Measurements from ENCODE around the gene ING2. TPM values are rescaled to one million over a fixed set of nuclear protein-coding genes. Genes with fewer than 3 reads are reported as not detected.

Gene ING2
- total RNA-seq, 1 experiment from 2014 or later = 43.6 TPM

Other genes starting within 250 kb of the ING2 start
- gene CLDN22, start 184.8 kb upstream of the ING2 start, total RNA-seq (2014; rRNA removed; shearing (Covaris generic)) = not detected in 2 replicates
- not detected in 2 replicates for gene CLDN24, start 182.6 kb upstream of the ING2 start, total RNA-seq (2014; rRNA removed; shearing (Covaris generic))
- gene CDKN2AIP, start 60.4 kb upstream of the ING2 start, total RNA-seq (2014; rRNA removed; shearing (Covaris generic)) = 14.0 and 20.7 TPM in 2 replicates
- 39.8 and 44.5 TPM in 2 replicates for gene RWDD4, start 154.1 kb downstream of the ING2 start, total RNA-seq (2014; rRNA removed; shearing (Covaris generic))
- 35.6 and 50.2 TPM in 2 replicates for gene TRAPPC11, start 154.2 kb downstream of the ING2 start, total RNA-seq (2014; rRNA removed; shearing (Covaris generic))